ENCODE measurements around the gene TCP11L2. TPM values are rescaled to one million over a fixed set of nuclear protein-coding genes. Genes with fewer than 3 reads are reported as not detected.
A peak's percentile ranks its signal among the peaks of the same experiment; 100 is the strongest.

The TCP11L2 gene
- total and polyA plus RNA-seq, 9 of the 15 experiments (the other 6 are each of a cell fraction or from before 2014, with no cell fraction given): 0.39 to 4.5 (median 1.3) TPM

DNA sequence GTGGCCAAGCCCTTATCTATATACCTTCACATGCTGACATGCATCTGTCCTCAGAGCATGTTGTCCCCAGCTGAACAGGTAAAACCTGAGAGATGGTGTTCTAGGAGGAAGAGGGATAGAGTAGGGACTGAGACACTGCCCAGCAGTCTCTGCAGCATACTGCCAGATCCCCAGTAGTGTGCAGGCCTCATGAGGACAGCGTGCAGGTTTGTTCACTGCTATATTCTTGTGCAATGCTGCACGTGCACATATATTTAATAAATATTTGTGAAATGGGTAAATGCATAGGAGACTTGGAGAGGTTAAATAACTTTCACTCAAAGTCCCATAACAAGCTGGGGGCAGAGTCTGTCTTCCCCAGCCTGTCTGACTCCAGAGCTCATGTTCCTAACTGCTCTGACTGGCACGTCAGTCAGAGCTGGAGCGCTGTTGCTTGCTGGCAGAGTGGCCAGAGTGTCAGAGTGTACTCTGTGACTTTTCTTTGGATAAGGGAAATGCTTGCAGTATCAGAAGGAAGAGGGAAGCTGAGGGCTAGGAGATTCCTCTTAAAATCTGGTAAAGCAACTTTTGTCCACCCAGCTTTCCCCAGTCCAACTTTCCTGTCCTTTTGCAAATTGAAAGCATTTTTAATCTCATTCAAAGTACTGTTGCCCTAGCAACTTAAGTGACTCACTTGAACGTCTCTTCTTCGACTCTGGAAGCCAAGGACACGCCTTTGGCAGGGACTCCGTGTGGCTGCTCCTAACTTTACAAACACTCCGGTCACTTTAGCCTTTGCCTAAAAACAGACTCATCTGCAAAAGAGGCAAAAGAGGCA is 40.1 kb downstream of the TCP11L2 start:
- no peak overlapping the region for H3K9ac ChIP-seq (ENCODE audit: insufficient read depth in 1 of 2, low read depth in 2 of 2, low read length in 2 of 2)
- ChIA-PET POLR2A (interaction anchor here (0.7 to 2.0 kb wide), 2 partner anchors 17 to 22 kb away, joined by 4 to 7 read pairs; no protein-coding TSS in a partner anchor), CTCF (ENCODE audit: low intra/inter-chr PET ratio) (interaction anchor here (1.1 kb wide), 1 partner anchor 116 kb away, joined by 3 read pairs; no protein-coding TSS in a partner anchor)
- no peaks in the 10 kb centered on the region for H3K27me3 ChIP-seq (ENCODE audit: control insufficient read depth in 2 of 2, insufficient read depth in 2 of 2, low read length in 2 of 2)
- H3K4me2 ChIP-seq (ENCODE audit: insufficient read depth, low read length): no peak overlapping the region
- DNase-seq (ENCODE audit: extremely low read depth in 1 of 4, low spot score in 3 of 4): peak in 1 of 4 experiments; percentile 13
- in situ Hi-C loops (cut with MboI): no loop called here
- H3K4me3 ChIP-seq: no peak overlapping the region
- H2AFZ ChIP-seq (ENCODE audit: low read depth, low read length): 0 out of 2 replicates have a peak overlapping the region, but pooled peaks have one; percentile 34
- WGBS (ENCODE audit: insufficient coverage, low coverage, missing lambda C conversion rate): 9% methylated on average over 9 of the region's 9 CpGs
- H3K9me1 ChIP-seq (ENCODE audit: control insufficient read depth, insufficient read depth, low read length): no peaks in the 10 kb centered on the region
- H4K20me1 ChIP-seq (replicated peaks; ENCODE audit: control insufficient read depth, insufficient read depth, low read length): no peaks in the 10 kb centered on the region
- FAIRE-seq: peak; percentile 56
- intact Hi-C loops (cut with micrococcal nuclease): loop anchor here (5.0 kb wide), 1 partner anchor 60 kb away; no protein-coding TSS in a partner anchor
- no peak for TF ChIP-seq COPS2 (conservative IDR thresholded peaks at IDR 0.05)
- TF ChIP-seq MAFF (IDR thresholded peaks at IDR 0.05; ENCODE audit: low read length): no peak
- TF ChIP-seq, protein P1, sequence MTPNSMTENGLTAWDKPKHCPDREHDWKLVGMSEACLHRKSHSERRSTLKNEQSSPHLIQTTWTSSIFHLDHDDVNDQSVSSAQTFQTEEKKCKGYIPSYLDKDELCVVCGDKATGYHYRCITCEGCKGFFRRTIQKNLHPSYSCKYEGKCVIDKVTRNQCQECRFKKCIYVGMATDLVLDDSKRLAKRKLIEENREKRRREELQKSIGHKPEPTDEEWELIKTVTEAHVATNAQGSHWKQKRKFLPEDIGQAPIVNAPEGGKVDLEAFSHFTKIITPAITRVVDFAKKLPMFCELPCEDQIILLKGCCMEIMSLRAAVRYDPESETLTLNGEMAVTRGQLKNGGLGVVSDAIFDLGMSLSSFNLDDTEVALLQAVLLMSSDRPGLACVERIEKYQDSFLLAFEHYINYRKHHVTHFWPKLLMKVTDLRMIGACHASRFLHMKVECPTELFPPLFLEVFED (CRISPR knock-in tag; conservative IDR thresholded peaks at IDR 0.05): no peak
- TF ChIP-seq CCAR2 (IDR thresholded peaks at IDR 0.05; ENCODE audit: low read depth, low read length): no peak
- TF ChIP-seq FOSL1 (tag; conservative IDR thresholded peaks at IDR 0.05): peak; percentile 68
- no peak for TF ChIP-seq RFX7 (CRISPR knock-in tag; IDR thresholded peaks at IDR 0.05)
- TF ChIP-seq, protein P2, sequence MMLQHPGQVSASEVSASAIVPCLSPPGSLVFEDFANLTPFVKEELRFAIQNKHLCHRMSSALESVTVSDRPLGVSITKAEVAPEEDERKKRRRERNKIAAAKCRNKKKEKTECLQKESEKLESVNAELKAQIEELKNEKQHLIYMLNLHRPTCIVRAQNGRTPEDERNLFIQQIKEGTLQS (IDR thresholded peaks at IDR 0.05): peak; percentile 11; the same call in 1 of the 2 replicates
- TF ChIP-seq, protein P2 (CRISPR knock-in tag; conservative IDR thresholded peaks at IDR 0.05): no peak
- no peak for TF ChIP-seq ZNF644 (tag; IDR thresholded peaks at IDR 0.05; ENCODE audit: low read depth)
- peak; percentile 44; the same call in 1 of the 2 replicates for TF ChIP-seq JUND (IDR thresholded peaks at IDR 0.05; ENCODE audit: borderline replicate concordance, low read depth, low read length)
- TF ChIP-seq JUND (tag; IDR thresholded peaks at IDR 0.05; ENCODE audit: borderline replicate concordance, low read depth, low read length): no peak
- TF ChIP-seq PURB (CRISPR knock-in tag; IDR thresholded peaks at IDR 0.05; ENCODE audit: low read depth): no peak
- no peak for TF ChIP-seq ATF7 (IDR thresholded peaks at IDR 0.05)
- no peak for TF ChIP-seq SREBF1 (IDR thresholded peaks at IDR 0.05; ENCODE audit: borderline replicate concordance, low read depth, low read length)
- no peak for TF ChIP-seq MTA1 (IDR thresholded peaks at IDR 0.05; ENCODE audit: borderline replicate concordance)
- TF ChIP-seq HSF4 (CRISPR knock-in tag; IDR thresholded peaks at IDR 0.05; ENCODE audit: borderline replicate concordance): no peak
- TF ChIP-seq ZNF184 (CRISPR knock-in tag; IDR thresholded peaks at IDR 0.05): no peak
- TF ChIP-seq SAFB (IDR thresholded peaks at IDR 0.05; ENCODE audit: borderline replicate concordance, low read depth, low read length): no peak
- TF ChIP-seq RFX1 (IDR thresholded peaks at IDR 0.05): peak; percentile 78
- TF ChIP-seq, protein P3, sequence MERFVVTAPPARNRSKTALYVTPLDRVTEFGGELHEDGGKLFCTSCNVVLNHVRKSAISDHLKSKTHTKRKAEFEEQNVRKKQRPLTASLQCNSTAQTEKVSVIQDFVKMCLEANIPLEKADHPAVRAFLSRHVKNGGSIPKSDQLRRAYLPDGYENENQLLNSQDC (CRISPR knock-in tag; IDR thresholded peaks at IDR 0.05): no peak
- H3K9me3 ChIP-seq (replicated peaks; ENCODE audit: control insufficient read depth, insufficient read depth, low read depth, low read length): no peaks in the 10 kb centered on the region
- peak; percentile 47; the same call in 2 of the 3 replicates for ATAC-seq
- no peaks in the 10 kb centered on the region for H3K79me2 ChIP-seq (ENCODE audit: control insufficient read depth, insufficient read depth, low read length)
- H3K27ac ChIP-seq (ENCODE audit: extremely low read depth, low read depth, low read length): no peak overlapping the region
- H3K4me1 ChIP-seq (replicated peaks in 1 of 2; ENCODE audit: control insufficient read depth in 2 of 2, insufficient read depth in 2 of 2, low read length in 2 of 2): no peaks in the 10 kb centered on the region
- H3K36me3 ChIP-seq (ENCODE audit: control insufficient read depth, insufficient read depth, low read length): no peaks in the 10 kb centered on the region
- BruUV-seq (replicated peaks): no TSS peak
